Fibroblast of lung (primary cell): ENCODE results near the gene YEATS4. TPM values are rescaled to one million over a fixed set of nuclear protein-coding genes. Genes with fewer than 3 reads are reported as not detected.

Source experiments
- DNase-seq, 2 donors: peaks; one replicate each; pipeline versions ENCODE4 v3.0.0 to v3.0.0-alpha.2; 2010; ENCODE audit warnings: low read depth in 2 of 2
- H2AFZ ChIP-seq: 2 replicates; pipeline ENCODE4 v1.5.1; 2012; ENCODE audit warnings: low read length, control low read depth, inconsistent platforms
- H3K27ac ChIP-seq: 2 replicates; pipeline ENCODE4 v1.5.1; 2011; ENCODE audit warnings: low read length, control low read depth; ENCODE audit not compliant: insufficient read depth
- H3K27me3 ChIP-seq: 2 replicates; pipeline ENCODE4 v1.5.1; 2011; ENCODE audit warnings: mild to moderate bottlenecking, low read length; ENCODE audit not compliant: control insufficient read depth, insufficient read depth
- H3K36me3 ChIP-seq: 2 replicates; pipeline ENCODE4 v1.5.1; 2011; ENCODE audit warnings: low read length; ENCODE audit not compliant: control insufficient read depth, insufficient read depth
- H3K4me1 ChIP-seq: 2 replicates; pipeline ENCODE4 v1.5.1; 2011; ENCODE audit warnings: low read length; ENCODE audit not compliant: control insufficient read depth, insufficient read depth; ENCODE audit errors: extremely low read depth
- H3K4me2 ChIP-seq: 2 replicates; pipeline ENCODE4 v1.5.1; 2011; ENCODE audit warnings: low read length, control low read depth; ENCODE audit not compliant: insufficient read depth; ENCODE audit errors: extremely low read depth
- H3K4me3 ChIP-seq, 4 experiments: fragments of 200-600 bp in 1 of 4; sonication (generic) in 1 of 4; replicated peaks in 1 of 4; 2 replicates each; pipeline ENCODE4 v1.5.1; 2011 to 2016; ENCODE audit warnings: low read length in 4 of 4, low read depth in 3 of 4, mild to moderate bottlenecking in 3 of 4, control low read depth in 2 of 4, inconsistent platforms in 1 of 4, mixed read lengths in 1 of 4; ENCODE audit not compliant: insufficient read depth in 1 of 4; ENCODE audit errors: control extremely low read depth in 1 of 4
- H3K79me2 ChIP-seq: 2 replicates; pipeline ENCODE4 v1.5.1; 2012; ENCODE audit warnings: mild to moderate bottlenecking, low read length, inconsistent platforms; ENCODE audit not compliant: control insufficient read depth, insufficient read depth
- H3K9ac ChIP-seq: 2 replicates; pipeline ENCODE4 v1.5.1; 2011; ENCODE audit warnings: mild to moderate bottlenecking, low read length, control low read depth; ENCODE audit not compliant: insufficient read depth
- H3K9me3 ChIP-seq: 2 replicates; pipeline ENCODE4 v1.5.1; 2012; ENCODE audit warnings: low read depth, low read length; ENCODE audit not compliant: control insufficient read depth, insufficient read depth
- H4K20me1 ChIP-seq: 2 replicates; pipeline ENCODE4 v1.5.1; 2011; ENCODE audit warnings: low read length; ENCODE audit not compliant: control insufficient read depth, insufficient read depth; ENCODE audit errors: extremely low read depth
- CTCF ChIP-seq, 2 donors: IDR thresholded peaks in 1 of 2; conservative IDR thresholded peaks in 1 of 2; 1 replicate in 1 of 2; 2 replicates in 1 of 2; pipeline ENCODE4 v1.5.1; 2011 to 2012; ENCODE audit warnings: low read length in 2 of 2, control low read depth in 1 of 2, inconsistent platforms in 1 of 2, low read depth in 1 of 2, mild to moderate bottlenecking in 1 of 2
- EZH2 ChIP-seq: IDR thresholded peaks from 2 replicates; pipeline ENCODE4 v1.5.1; 2012; ENCODE audit warnings: low read length, control low read depth, mild to moderate bottlenecking; ENCODE audit errors: missing control alignments
- polyA plus RNA-seq, 2 donors: library from polyadenylated mRNA; depleted of rRNA in 1 of 2; stranded (reverse) in 1 of 2; unstranded in 1 of 2; fragments of >200 nt; gene quantifications; 2 replicates each; pipeline ENCODE4 v1.2.1, GENCODE V29; 2011 to 2012; ENCODE audit warnings: missing spikeins in 1 of 2
- total RNA-seq: library from RNA; depleted of rRNA; stranded (reverse); fragments of >200 nt; gene quantifications from 2 replicates; pipeline ENCODE4 v1.2.1, GENCODE V29; 2014

The YEATS4 gene
- total and polyA plus RNA-seq, 2 donors (not counting 1 experiment from before 2014, with no cell fraction given): 14.1 to 16.3 TPM

DNA sequence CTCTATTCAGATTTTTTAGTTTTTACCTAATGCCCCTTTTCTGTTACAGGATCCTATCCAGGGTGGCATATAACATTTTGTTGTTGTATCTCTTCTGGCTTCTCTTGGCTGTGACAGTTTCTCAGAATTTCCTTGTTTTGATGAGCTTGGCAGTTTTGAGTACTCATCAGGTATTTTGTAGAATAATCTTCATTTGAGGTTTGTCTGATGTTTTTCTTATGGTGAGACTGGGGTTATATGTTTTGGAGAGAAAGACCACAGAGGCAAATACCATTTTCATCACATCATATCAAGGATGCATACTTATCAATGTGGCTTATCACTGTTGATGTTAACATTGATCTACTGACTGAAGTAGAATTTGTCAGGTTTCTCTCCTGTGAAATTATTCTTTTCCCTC lies 25.4 kb upstream of the YEATS4 start:
- TF ChIP-seq CTCF (conservative IDR thresholded peaks at IDR 0.05 in 1 of 2, IDR thresholded peaks at IDR 0.05 in 1 of 2; ENCODE audit: low read depth in 1 of 2, low read length in 2 of 2): no peak
- no peak for TF ChIP-seq EZH2
- H3K4me1 ChIP-seq: no peaks in the 10 kb centered on the region
- DNase-seq: no peak
- H3K9ac ChIP-seq: no peak overlapping the region
- H2AFZ ChIP-seq: no peak overlapping the region
- H4K20me1 ChIP-seq: no peaks in the 10 kb centered on the region
- H3K9me3 ChIP-seq: no peaks in the 10 kb centered on the region
- H3K4me3 ChIP-seq: no peak overlapping the region
- H3K4me2 ChIP-seq: no peak overlapping the region
- no peaks in the 10 kb centered on the region for H3K36me3 ChIP-seq
- H3K79me2 ChIP-seq: no peaks in the 10 kb centered on the region
- peaks cover 22% of the 10 kb centered on the region for H3K27me3 ChIP-seq
- H3K27ac ChIP-seq: no peak overlapping the region

DNA sequence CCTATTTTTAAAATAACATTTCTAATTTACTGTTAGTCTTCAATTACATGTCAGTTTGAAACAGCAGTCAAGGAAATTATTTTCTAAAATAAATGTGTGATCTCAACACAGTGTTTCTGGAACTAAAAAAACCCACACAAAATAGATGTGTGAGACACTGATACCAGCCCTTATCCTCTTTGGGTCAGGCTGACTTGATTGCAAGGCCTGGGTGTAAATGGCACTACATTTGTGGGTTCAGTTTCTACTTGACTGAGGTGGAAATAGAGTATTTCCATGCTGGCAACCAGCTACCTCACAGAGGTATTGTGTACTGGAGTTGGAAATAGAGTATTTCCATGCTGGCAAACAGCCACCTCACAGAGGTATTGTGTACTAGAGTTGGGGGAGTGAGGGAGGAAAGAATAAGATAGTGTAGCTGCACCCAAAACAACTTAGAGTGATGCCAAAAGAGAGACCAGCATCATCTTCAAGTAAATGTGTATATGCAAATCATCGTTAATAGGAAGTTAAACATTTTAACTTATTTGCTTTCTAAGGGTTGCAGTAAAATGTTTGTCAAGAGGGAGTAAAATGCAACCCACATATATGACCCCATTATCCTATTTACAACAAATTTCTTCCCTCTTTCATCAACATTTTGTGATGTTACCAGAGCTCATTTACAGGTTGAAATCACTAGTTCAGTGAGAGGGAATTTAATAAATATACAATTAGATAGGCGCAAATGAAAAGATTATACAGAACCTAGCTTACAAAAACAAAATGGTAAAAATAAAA lies 22.0 kb upstream of the YEATS4 start:
- no peak overlapping the region for H3K4me2 ChIP-seq
- H3K27me3 ChIP-seq: peaks cover 2% of the 10 kb centered on the region
- no peak overlapping the region for H3K9ac ChIP-seq
- no peak overlapping the region for H3K27ac ChIP-seq
- no peaks in the 10 kb centered on the region for H4K20me1 ChIP-seq
- DNase-seq: no peak
- H3K4me3 ChIP-seq: no peak overlapping the region
- H2AFZ ChIP-seq: no peak overlapping the region
- no peaks in the 10 kb centered on the region for H3K36me3 ChIP-seq
- H3K4me1 ChIP-seq: no peaks in the 10 kb centered on the region
- H3K79me2 ChIP-seq: no peaks in the 10 kb centered on the region
- no peaks in the 10 kb centered on the region for H3K9me3 ChIP-seq
- TF ChIP-seq CTCF (conservative IDR thresholded peaks at IDR 0.05 in 1 of 2, IDR thresholded peaks at IDR 0.05 in 1 of 2; ENCODE audit: low read depth in 1 of 2, low read length in 2 of 2) (no peak), EZH2 (no peak)

DNA sequence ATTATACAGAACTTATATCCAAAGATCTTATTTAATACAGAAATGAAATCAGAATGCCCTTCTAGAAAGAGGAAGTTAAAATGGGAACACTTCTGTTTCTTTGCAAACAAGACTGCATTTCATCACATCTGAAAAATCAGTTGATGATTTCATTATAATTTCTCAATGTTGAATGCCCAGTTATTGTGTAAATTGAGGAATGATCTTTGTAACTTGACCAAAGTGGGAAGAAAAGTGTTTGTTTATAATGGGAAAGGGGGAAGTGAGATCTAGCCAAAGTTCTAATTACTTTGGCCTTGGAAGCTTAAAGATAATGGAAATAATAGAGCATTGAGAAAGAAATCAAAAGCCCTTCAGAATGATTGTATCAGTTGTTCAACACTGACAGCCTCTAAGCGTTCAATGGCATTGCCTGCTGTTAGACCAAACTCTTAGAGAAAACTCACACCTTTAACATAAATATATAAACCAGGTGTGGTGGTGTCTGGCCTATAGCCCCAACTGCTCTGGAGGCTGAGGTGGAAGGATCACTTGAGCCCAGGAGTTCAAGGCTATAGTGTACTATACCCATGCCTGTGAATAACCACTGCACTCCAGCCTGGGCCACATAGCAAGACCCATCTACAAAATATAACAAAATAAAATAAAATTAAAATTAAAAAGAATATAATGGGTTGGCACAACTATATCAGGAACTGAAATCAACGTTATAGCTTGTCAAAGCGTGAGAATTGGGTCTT lies 21.3 kb upstream of the YEATS4 start:
- DNase-seq: no peak
- Histone ChIP-seq H3K79me2 (no peaks in the 10 kb centered on the region), H2AFZ (no peak overlapping the region), H4K20me1 (no peaks in the 10 kb centered on the region), H3K27me3 (peaks cover 4% of the 10 kb centered on the region), H3K9ac (no peak overlapping the region), H3K9me3 (no peaks in the 10 kb centered on the region), H3K27ac (no peak overlapping the region), H3K36me3 (no peaks in the 10 kb centered on the region), H3K4me3 (no peak overlapping the region), H3K4me2 (no peak overlapping the region), H3K4me1 (no peaks in the 10 kb centered on the region)
- no peak for TF ChIP-seq CTCF (conservative IDR thresholded peaks at IDR 0.05 in 1 of 2, IDR thresholded peaks at IDR 0.05 in 1 of 2; ENCODE audit: low read depth in 1 of 2, low read length in 2 of 2)
- no peak for TF ChIP-seq EZH2
